HG02623 (cell line): ENCODE data around the gene PCBP1.
"Not testable (repeated sequence)": the region's sequence is repeated elsewhere in the genome, so short reads cannot be mapped to it uniquely, and the experiment has no call there.

ENCODE experiments used
- ATAC-seq: cut with Tn5 transposase; IDR thresholded peaks from one replicate; pipeline ENCODE4 v1.9.1; 2021; ENCODE audit warnings: moderate library complexity; ENCODE audit not compliant: unreplicated experiment

PCBP1 gene

GRCh38 chr2:70123051-70123828 lies 36.0 kb downstream of the PCBP1 start:
- ATAC-seq: no peak

- ATAC-seq: no peak
Measured at GRCh38 chr2:70123829-70124116, 36.5 kb downstream of the PCBP1 start.

- ATAC-seq: no peak
Measured at GRCh38 chr2:70124983-70125480, 37.8 kb downstream of the PCBP1 start.

- ATAC-seq: no peak
Measured at GRCh38 chr2:70125498-70125898, 38.2 kb downstream of the PCBP1 start.

- ATAC-seq: no peak
Measured at GRCh38 chr2:70126413-70126812, 39.1 kb downstream of the PCBP1 start.

- no peak for ATAC-seq
Measured at GRCh38 chr2:70128005-70128404, 40.7 kb downstream of the PCBP1 start.

DNA sequence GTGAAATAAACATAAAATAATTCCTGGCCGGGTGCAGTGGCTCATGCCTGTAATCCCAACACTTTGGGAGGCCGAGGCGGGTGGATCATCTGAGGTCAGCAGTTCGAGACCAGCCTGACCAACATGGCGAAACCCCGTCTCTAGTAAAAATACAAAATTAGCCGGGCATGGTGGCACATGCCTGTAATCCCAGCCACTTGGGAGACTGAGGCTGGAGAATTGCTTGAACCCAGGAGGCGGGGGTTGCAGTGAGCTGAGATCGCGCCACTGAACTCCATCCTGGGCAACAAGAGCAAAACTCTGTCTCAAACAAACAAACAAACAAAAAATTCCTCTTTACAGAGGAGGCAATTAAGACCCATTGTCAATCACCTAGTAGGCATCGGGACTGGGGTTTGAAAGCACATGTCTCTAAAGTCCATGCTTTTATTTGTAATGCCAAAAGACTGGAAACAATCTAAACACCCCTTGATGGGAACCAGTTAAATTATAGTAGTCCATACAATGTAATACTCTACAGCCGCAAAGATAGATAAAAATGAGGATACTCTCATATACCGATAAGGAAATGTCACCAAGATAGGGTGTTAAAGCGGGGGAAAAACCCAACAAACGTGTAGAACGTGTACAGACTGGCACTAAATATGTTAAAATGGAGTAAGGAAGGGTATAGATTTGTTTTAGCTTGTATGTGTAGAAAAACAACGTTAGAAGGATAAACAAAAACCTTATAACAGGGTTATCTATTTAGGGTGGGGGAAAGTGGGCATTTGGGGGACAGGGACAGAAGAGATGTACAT lies 44.3 kb downstream of the PCBP1 start:
- ATAC-seq: not testable (repeated sequence)

- ATAC-seq: peak; percentile 49
Measured at GRCh38 chr2:70132244-70133126, 45.2 kb downstream of the PCBP1 start.

DNA sequence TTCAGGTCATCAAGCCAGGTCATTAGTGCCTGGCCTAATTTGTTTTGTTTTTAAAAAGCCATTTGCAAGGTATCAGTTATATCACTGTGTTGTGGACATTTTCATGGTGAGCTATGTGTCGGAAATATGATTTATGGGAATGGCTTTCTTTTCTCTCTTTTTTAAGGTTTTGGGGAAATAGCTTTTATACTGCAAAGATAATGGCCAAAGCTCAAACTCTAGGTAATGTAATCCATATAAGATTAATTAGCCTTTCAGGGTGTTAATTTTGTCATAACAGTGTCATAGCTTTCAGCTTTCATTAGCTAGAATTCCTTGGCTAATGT lies 45.8 kb downstream of the PCBP1 start:
- ATAC-seq: no peak

DNA sequence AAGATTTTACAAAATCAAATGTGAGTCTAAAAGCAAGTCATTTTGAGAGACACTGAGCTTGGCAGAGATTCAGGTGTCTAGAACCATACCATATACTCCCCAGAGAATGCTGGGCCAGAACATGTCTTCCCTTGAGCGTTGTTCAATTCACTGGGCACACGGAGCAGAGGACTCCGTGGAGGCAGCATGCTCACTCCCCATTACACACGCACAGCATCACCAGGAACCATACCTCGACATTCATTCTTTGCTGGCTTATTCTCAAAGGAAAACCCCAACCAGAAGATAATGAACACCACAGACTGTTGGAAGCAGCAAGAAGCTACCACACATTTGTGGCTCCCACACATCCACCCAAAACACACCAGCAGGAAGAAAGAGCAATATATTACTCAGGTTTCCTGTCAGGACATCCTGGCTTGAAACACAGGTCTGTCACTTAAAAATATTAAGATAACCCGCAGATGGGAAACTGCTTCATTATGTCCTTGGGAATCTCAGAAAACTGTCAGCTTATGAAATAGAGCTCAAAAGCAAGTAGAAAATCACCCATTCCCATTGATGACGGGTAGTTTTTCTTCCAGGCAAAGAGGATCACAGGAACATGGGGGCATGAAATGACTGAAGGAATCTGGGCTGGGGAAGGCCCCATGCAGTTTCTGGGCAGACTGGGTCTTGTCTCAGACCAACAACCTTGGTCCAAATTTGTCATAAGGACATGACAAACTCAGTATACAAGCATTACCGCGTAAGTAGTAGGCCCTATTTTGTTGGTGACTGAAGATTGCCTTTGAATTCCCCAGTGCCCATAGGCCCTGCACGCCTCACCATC lies 46.4 kb downstream of the PCBP1 start:
- ATAC-seq: no peak

GRCh38 chr2:70134323-70134983 lies 47.2 kb downstream of the PCBP1 start:
- not testable (repeated sequence) for ATAC-seq
